DLD1 (cell line): ENCODE measurements around the gene PCGF3.

Experiments
- in situ Hi-C: cut with HindIII; loops from 2 replicates; pipeline ENCODE4 v1.10.0; 2017; ENCODE audit warnings: low sequenced_read_pairs

The PCGF3 gene, protein sequence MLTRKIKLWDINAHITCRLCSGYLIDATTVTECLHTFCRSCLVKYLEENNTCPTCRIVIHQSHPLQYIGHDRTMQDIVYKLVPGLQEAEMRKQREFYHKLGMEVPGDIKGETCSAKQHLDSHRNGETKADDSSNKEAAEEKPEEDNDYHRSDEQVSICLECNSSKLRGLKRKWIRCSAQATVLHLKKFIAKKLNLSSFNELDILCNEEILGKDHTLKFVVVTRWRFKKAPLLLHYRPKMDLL

GRCh38 chr4:705278-706082, at the start of gene PCGF3:
Gene PCGF3 (plus strand): TSS chr4:705832. CDS start chr4:733681, 27,849 bp downstream.
- in situ Hi-C loops, result no loop called here

DNA sequence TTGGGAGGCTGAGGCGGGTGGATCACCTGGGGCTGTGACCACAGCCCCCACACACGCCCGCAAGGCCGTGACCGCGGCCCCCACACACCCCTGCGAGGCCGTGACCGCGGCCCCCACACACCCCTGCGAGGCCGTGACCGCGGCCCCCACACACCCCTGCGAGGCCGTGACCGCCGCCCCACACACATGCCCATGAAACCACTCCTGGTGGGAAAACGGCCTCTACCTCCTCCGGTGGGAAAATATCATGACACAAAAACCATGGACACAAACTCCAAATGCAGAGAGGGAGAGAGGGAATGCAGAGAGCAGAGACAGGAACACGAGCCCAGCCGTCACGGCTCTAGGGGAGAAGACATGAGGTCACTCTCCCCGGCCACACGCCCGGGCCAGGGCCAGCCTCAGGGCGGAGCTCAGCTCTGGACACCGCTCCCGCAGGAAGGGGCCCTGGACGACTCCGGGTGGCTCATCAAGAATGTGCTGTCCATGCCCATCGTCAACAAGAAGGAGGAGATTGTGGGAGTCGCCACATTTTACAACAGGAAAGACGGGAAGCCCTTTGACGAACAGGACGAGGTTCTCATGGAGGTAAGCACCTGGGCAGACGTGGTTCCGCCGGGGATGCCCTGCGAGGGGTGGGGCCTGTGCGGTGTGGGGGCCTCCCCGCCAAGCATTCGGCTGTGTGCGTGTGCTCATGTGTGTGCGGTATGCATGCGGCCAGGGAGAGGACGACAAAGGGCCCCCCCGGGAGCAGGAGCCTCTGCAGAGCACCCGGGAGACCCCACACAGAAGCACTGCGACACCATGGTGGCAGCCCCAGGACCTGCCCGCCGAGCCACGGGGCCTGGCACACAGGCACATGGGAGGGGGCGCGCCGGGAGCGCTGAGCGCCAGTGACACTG, 48.9 kb upstream of the PCGF3 start:
- in situ Hi-C loops, result no loop called here

DNA sequence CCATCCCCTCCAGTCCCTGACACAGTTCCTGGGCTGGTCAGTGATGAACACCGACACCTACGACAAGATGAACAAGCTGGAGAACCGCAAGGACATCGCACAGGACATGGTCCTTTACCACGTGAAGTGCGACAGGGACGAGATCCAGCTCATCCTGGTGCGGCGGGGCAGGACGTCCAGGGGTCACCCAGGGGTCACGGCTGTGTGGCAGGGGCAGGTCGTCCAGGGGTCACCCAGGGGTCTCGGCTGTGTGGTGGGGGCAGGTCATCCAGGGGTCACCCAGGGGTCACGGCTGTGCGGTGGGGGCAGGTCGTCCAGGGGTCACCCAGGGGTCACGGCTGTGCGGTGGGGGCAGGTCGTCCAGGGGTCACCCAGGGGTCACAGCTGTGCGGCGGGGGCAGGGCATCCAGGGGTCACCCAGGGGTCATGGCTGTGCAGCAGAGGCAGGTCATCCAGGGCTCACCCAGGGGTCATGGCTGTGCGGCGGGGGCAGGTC, 48.2 kb upstream of the PCGF3 start:
- in situ Hi-C loops, result no loop called here

DNA sequence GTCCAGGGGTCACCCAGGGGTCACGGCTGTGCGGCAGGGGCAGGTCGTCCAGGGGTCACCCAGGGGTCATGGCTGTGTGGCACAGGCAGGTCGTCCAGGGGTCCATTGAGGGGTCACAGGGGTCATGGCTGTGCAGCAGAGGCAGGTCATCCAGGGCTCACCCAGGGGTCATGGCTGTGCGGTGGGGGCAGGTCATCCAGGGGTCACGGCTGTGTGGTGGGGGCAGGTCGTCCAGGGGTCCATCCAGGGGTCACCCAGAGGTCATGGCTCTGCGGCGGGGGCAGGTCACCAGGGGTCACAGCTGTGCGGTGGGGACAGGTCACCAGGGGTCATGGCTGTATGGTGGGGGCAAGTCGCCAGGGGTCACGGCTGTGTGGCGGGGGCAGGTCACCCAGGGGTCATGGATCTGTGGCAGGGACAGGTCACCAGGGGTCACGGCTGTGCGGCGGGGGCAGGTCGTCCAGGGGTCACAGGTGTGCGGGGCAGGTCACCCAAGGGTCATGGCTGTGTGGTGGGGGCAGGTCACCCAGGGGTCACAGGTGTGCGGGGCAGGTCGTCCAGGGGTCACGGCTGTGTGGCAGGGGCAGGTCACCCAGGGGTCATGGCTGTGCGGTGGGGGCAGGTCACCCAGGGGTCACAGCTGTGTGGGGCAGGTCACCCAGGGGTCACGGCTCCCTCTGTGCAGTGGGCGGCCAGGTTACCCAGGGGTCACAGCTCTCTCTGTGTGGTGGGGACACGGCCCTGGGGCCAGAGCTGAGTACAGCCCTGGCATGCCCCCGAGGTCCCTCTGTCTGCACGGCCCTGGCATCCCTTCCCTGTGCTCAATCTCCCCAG, 47.6 kb upstream of the PCGF3 start:
- in situ Hi-C loops, result no loop called here

DNA sequence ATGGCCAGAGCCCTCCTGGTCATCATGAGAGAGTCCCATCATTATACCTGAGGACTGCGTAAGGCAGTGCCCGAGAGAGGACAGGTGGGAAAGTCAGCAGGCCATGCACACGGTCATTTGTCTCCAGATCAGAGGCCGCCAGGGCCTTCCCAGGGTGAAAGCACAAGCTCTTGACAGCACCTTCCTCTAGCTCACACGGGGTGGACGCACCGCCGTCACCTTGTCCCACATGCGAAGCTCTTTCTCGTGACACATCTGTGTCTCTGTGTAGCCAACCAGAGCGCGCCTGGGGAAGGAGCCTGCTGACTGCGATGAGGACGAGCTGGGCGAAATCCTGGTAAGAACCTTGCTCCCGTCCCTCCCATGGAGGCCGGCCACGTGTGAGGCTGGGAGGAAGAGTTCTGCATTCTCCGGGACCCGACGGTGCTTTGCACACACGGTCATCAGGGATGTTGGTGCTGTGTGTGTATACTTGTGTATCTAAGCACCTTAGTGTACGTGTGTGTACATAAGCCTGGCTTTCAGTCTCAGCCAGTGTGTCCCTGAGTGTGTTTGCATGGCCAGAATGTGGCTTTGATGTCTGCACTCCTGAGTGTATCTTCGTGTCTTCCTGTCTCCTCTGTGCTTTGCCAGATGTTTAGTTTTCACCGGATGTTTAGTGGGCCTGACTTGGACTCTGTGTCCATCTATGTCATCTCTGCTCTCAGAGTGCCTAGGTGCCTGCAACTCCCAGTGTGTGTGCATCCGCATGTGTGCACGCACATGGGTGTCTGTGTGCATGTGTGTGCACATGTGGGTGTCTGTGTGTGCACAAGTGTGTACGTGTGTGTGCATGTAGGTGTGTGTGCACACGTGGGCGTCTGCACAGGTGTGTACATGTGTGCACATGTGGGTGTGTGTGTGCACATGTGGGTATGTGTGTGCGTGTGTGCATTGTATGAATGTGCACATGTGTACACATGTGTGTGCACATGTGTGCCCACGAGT, 46.7 kb upstream of the PCGF3 start:
- in situ Hi-C loops, result no loop called here

- in situ Hi-C loops, result no loop called here
These were observed 45.8 kb upstream of the PCGF3 start for GRCh38 chr4:659851-660250.

GRCh38 chr4:660401-660800, 45.2 kb upstream of the PCGF3 start:
- in situ Hi-C loops, result no loop called here

GRCh38 chr4:661231-661630, 44.4 kb upstream of the PCGF3 start:
- in situ Hi-C loops, result no loop called here

DNA sequence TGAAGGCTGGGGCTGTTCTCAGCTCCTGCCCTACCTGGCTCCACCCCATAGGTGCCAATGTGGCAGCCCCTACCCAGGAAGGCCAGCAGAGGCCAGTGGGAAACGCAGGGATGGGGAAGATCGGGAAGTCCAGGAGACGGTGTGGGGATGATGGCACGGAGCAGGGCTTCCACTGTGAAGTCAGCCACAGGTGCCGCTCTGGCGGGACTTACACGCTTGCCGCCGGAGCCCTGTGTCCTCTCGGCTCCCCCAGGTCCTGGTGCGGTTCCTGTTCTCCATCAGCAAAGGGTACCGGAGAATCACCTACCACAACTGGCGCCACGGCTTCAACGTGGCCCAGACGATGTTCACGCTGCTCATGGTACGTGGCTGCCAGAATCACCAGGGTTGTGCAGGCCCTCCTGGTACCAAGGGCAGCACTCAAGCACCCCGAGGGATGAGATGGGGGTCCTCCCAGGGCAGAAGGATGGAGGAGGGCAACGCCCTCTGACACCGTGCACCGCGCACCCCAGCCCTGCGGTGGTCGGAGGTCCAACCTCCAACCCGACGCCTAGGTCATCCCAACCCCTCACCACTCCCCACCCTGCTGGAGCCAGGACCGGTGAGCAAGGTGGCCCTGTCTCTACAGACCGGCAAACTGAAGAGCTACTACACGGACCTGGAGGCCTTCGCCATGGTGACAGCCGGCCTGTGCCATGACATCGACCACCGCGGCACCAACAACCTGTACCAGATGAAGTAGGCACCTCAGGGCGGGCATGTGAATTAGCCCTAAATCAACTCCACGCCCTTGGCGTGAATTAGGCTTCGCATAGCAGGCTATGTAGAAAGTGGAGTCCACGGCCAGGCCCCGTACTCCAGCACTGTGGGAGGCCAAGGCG, 43.5 kb upstream of the PCGF3 start:
- in situ Hi-C loops, result no loop called here

DNA sequence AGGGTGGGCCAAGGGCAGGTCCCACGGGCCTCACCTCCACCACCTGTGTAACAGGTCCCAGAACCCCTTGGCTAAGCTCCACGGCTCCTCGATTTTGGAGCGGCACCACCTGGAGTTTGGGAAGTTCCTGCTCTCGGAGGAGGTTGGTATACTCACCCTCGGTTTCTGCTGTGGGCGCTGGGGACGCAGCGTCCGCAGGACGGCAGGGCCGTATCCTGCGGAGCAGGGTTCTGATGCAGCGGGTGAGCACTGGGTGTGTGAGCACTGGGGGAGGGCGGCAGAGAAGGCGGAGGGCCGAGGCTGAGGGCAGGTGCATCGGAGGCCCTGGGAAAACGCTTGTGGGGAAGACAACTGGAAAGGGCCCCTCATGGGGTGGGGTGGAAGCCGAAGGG, 42.6 kb upstream of the PCGF3 start:
- in situ Hi-C loops, result no loop called here

DNA sequence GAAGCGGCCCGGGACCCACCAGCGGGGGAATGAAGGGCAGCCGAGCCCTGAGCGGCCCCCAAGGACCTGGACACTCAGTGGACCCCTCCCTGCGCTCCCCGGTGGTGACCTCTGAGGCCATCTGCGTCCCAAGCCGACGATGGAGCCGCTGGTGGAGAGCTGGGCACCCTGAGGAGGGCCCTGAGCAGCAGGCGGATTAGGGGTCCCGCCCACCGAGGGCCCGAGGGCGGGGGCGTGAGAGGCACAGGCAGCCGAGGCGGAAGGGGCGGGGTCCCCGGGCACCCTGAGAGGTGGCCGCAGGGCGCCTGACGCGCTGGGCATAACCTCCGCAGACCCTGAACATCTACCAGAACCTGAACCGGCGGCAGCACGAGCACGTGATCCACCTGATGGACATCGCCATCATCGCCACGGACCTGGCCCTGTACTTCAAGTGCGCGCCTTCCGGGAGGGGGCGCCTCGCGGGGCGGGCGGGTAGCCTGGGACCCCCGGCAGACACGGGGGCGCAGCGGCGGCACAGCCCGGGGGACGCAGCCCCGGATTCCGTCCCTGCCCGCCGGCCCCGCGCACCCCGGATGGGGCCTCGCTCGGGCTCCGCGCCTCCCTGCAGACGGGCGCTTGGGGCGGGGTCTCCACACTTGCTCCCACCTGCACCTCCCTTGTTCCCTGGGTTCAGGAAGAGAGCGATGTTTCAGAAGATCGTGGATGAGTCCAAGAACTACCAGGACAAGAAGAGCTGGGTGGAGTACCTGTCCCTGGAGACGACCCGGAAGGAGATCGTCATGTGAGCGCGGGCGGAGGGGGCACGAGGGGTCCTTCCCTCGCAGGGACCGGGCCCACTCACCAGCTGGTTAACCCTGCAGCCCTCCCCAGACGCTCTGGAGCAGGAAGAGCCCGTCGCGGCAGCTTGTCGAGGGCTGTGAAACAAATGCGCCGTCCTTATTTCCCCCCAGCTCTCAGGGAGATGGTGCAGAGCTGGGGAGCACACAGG, 41.9 kb upstream of the PCGF3 start:
- in situ Hi-C loops, result no loop called here

DNA sequence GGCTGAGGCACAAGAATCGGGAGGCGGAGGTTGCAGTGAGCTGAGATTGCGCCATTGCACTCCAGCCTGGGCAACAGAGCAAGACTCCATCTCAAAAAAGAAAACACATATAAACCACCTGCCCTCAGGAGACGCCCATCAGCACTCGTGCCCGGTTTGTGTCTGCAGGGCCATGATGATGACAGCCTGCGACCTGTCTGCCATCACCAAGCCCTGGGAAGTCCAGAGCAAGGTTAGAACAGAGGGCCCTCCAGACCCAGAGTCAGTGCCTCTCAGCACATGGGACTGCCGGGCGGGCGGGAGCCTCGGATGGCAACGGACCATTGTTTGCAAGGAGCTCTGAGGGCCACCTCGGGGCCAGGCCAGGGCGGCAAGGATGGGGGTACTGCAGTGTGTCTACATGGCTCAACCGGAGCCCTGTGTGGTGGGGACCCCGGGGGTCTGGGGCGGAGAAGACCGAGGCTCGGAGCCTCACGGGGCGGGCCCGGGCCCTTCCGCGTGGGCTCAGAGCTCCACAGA, 40.9 kb upstream of the PCGF3 start:
- in situ Hi-C loops, result no loop called here

DNA sequence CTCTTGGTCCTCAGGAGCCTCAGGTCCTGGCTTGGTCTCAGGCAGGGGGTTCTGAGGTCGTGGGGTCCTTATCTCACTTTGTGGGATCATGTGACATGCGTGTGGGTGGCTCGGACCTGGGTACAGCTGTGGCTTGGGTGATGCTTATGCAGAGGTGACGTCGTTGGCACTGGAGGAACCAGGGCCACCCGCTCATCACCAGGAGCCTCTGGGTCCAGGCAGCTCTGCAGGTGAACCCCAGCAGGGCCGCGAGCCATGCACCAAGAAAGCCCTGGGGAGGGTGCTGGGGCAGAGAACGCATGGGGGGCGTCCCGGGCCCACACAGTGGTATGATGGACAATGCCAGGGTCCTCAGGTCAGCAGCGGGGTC, 40.3 kb upstream of the PCGF3 start:
- in situ Hi-C loops, result no loop called here

GRCh38 chr4:665751-666435, 39.7 kb upstream of the PCGF3 start:
- in situ Hi-C loops, result no loop called here

DNA sequence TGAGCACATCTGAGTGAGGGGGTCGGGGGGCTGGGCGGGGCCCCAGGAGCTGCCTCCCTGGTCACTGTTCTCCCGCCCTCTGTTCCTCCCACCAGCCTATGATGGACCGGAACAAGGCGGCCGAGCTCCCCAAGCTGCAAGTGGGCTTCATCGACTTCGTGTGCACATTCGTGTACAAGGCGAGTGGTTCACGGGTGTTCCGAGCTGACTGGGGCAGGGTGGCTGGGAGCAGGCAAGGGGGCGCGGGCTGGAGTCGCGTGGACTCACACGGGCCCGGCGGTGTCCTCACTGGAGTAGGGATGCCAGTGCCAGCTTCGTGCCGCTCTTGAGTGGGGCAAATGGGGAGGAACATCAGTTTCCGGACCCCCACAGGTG, 39.2 kb upstream of the PCGF3 start:
- in situ Hi-C loops, result no loop called here

- in situ Hi-C loops, result no loop called here
These were observed 38.6 kb upstream of the PCGF3 start for GRCh38 chr4:666822-667544.
